Choroid plexus epithelial cell (primary cell): ENCODE results near the gene ORMDL1.
A peak's percentile ranks its signal among the peaks of the same experiment; 100 is the strongest.
"Not testable (repeated sequence)": the region's sequence is repeated elsewhere in the genome, so short reads cannot be mapped to it uniquely, and the experiment has no call there.

Source experiments
- DNase-seq: peaks from one replicate; pipeline ENCODE4 v3.0.0-alpha.2; 2010; ENCODE audit warnings: low read depth
- H3K4me3 ChIP-seq: 2 replicates; pipeline ENCODE4 v1.5.1; 2011; ENCODE audit warnings: low read depth, mild to moderate bottlenecking, control low read depth, low read length, moderate library complexity
- CTCF ChIP-seq: conservative IDR thresholded peaks from 2 replicates; pipeline ENCODE4 v1.5.1; 2011; ENCODE audit warnings: low read depth, mild to moderate bottlenecking, control low read depth, inconsistent platforms, low read length, moderate library complexity

The ORMDL1 gene

GRCh38 chr2:189770590-189771322, 13.4 kb downstream of the ORMDL1 start:
- no peak for DNase-seq
- no peak for TF ChIP-seq CTCF

GRCh38 chr2:189763908-189764661, 20.1 kb downstream of the ORMDL1 start:
- TF ChIP-seq CTCF = no peak
- DNase-seq = peak; percentile 42
- no peak overlapping the region for H3K4me3 ChIP-seq

More at GRCh38 chr2:189770590-189771322, 13.4 kb downstream of the ORMDL1 start:
- no peak overlapping the region for H3K4me3 ChIP-seq

- DNase-seq = peak; percentile 93
- H3K4me3 ChIP-seq = peak within 1 kb of the TSS; percentile 90
- peak; percentile 76 for TF ChIP-seq CTCF
Observed at GRCh38 chr2:189762551-189763298, 21.4 kb downstream of the ORMDL1 start, which contains the start of gene OSGEPL1. TSS of gene OSGEPL1 (minus strand) at chr2:189762792. CDS start at chr2:189761640, 1,152 bp downstream.

- TF ChIP-seq CTCF = no peak
- peak overlapping the region; percentile 90 for H3K4me3 ChIP-seq
- no peak for DNase-seq
Observed at GRCh38 chr2:189762229-189762550, 21.9 kb downstream of the ORMDL1 start.

GRCh38 chr2:189760154-189760553, 24.0 kb downstream of the ORMDL1 start:
- not testable (repeated sequence) for H3K4me3 ChIP-seq, DNase-seq

- TF ChIP-seq CTCF = no peak
- H3K4me3 ChIP-seq = no peak overlapping the region
- no peak for DNase-seq
Observed at GRCh38 chr2:189756311-189756952, 27.7 kb downstream of the ORMDL1 start.

- DNase-seq = peak; percentile 58
- peak; percentile 80 for TF ChIP-seq CTCF
- H3K4me3 ChIP-seq = no peak overlapping the region
Observed at GRCh38 chr2:189751080-189751658, 33.0 kb downstream of the ORMDL1 start.
